A673 (cell line): ENCODE results near the gene CSNK2A1. TPM values are rescaled to one million over a fixed set of nuclear protein-coding genes. Genes with fewer than 3 reads are reported as not detected.

Experiments used
- Bru-seq: library from RNA; stranded (reverse); fragments of 400-500 nt; gene quantifications from one replicate; lab custom pipeline; 2021; lab: Mats Ljungman, UMichigan
- BruChase-seq, 2 experiments: library from RNA; stranded (reverse); fragments of 400-500 nt; gene quantifications; one replicate each; lab custom pipeline; 2021; lab: Mats Ljungman, UMichigan
- BruUV-seq: library from RNA; stranded (reverse); fragments of 400-500 nt; replicated peaks from 2 replicates; lab custom pipeline; 2021; lab: Mats Ljungman, UMichigan
- CTCF ChIA-PET: fragments of 300-600 bp; sonication (Branson Sonifier 250); formaldehyde crosslinking; loops from one replicate; lab custom pipeline; 2022; ENCODE audit warnings: antibody characterized with exemption; lab: Charles Lee
- POLR2A ChIA-PET: fragments of 300-600 bp; sonication (Branson Sonifier 250); formaldehyde crosslinking; loops from one replicate; lab custom pipeline; 2022; ENCODE audit warnings: antibody characterized with exemption; ENCODE audit not compliant: low non-redundant PET; lab: Charles Lee
- DNase-seq: peaks from one replicate; pipeline ENCODE4 v3.0.0-alpha.2; 2015; ENCODE audit warnings: low spot score
- H3K27ac ChIP-seq: fragments of 200-600 bp; sonication (generic); 2 replicates; pipeline ENCODE4 v1.5.1; 2016; ENCODE audit warnings: mixed run types, low read depth, mild to moderate bottlenecking, mixed read lengths, antibody characterized with exemption, low read length; ENCODE audit not compliant: poor library complexity, severe bottlenecking
- H3K27me3 ChIP-seq: fragments of 200-600 bp; sonication (generic); replicated peaks from 2 replicates; pipeline ENCODE4 v1.6.1; 2017; ENCODE audit warnings: mixed run types, low read depth, mild to moderate bottlenecking, mixed read lengths, antibody characterized with exemption, low read length; ENCODE audit not compliant: insufficient read depth, poor library complexity
- H3K36me3 ChIP-seq: fragments of 200-600 bp; sonication (generic); 2 replicates; pipeline ENCODE4 v1.6.1; 2016; ENCODE audit warnings: mixed run types, mild to moderate bottlenecking, mixed read lengths, antibody characterized with exemption, low read length; ENCODE audit not compliant: insufficient read depth, poor library complexity, severe bottlenecking
- H3K4me1 ChIP-seq: fragments of 200-600 bp; sonication (generic); 2 replicates; pipeline ENCODE4 v1.6.1; 2017; ENCODE audit warnings: mixed run types, mild to moderate bottlenecking, mixed read lengths, antibody characterized with exemption, low read length; ENCODE audit not compliant: insufficient read depth, poor library complexity, severe bottlenecking
- H3K4me3 ChIP-seq: fragments of 200-600 bp; sonication (generic); 2 replicates; pipeline ENCODE4 v1.5.1; 2016; ENCODE audit warnings: low read depth, mixed run types, mild to moderate bottlenecking, mixed read lengths, low read length; ENCODE audit not compliant: poor library complexity, severe bottlenecking
- H3K9me3 ChIP-seq: fragments of 200-600 bp; sonication (generic); 2 replicates; pipeline ENCODE4 v1.6.1; 2016; ENCODE audit warnings: mixed run types, low read depth, mild to moderate bottlenecking, mixed read lengths, antibody characterized with exemption, low read length; ENCODE audit not compliant: poor library complexity, severe bottlenecking
- EZH2 ChIP-seq: fragments of 200-600 bp; sonication (generic); IDR thresholded peaks from 2 replicates; pipeline ENCODE4 v1.6.1; 2017; ENCODE audit warnings: borderline replicate concordance, low read depth, mild to moderate bottlenecking, mixed read lengths, antibody characterized with exemption, low read length; ENCODE audit not compliant: poor library complexity, severe bottlenecking
- intact Hi-C: fragments of 100-400 bp; cut with micrococcal nuclease; formaldehyde crosslinking; loops from one replicate; pipeline ENCODE4 v1.10.0; 2022; ENCODE audit not compliant: unreplicated experiment
- long read RNA-seq: library from polyadenylated mRNA; stranded (forward); transcript quantifications from one replicate; pipeline ENCODE4 v2.0.0, GENCODE V29; 2022
- total RNA-seq: library from RNA; stranded (reverse); gene quantifications from 2 replicates; pipeline ENCODE4 v1.2.3, GENCODE V29; 2021
- TF ChIP-seq, protein P1 (sequence below): fragments of 300-800, 200-600 bp; sonication (generic); conservative IDR thresholded peaks from 2 replicates; pipeline ENCODE4 v1.5.1; 2017; ENCODE audit warnings: low read depth, mild to moderate bottlenecking, antibody characterized with exemption, low read length, moderate library complexity, mixed read lengths

Gene CSNK2A1
- total RNA-seq (233 and 240 TPM in 2 replicates), Bru-seq, nascent RNA (percentile 95 among the genes with signal in this experiment), BruChase-seq, experiment 1, labeled RNA remaining after a 2-hour chase (percentile 95 among the genes with signal in this experiment), BruChase-seq, experiment 2, labeled RNA remaining after a 6-hour chase (percentile 96 among the genes with signal in this experiment)
- long read RNA-seq, full-length matches to known transcripts = 266 of 313 reads
- long read RNA-seq, partial matches to known transcripts = 7 of 313 reads
- long read RNA-seq, other reads (novel, unspliced or antisense) = 40 of 313 reads

DNA sequence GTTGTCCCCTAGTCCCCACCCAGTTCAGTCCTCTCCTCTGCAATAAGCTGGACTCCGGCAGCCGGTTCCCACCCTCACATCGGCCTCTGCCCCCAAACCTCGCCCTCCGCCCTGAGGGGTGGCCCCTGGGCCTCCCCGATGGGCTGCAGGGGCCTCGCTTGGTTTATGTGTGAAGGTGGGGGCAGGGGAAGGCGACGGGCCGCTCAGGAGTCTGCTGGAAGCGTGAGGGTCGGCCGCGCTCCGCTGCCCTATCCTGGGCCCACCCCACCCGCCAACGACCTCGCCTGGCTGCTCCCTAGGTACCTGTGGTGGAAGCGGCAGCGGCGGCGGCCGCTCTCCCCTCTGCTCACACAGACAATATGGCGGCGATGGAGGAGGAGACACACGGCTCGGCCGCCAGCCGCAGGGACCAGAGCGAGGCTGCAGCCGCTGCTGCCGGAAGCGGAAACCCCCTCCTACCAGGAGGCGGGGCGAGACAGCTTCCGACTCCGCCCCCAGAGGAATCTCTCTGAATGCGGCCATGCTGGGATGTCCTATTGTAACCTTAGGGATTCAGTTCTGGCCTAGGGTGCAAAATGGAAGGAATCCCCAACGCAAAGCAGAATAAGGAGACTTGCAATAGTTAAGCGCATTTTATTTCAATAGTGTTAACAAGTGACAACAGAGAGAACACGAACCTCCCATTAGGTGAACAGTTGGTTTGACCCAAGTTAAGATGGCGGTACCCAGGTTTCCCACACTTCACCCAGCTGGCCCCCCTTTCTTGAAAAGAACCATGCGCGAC lies at the start of gene CSNK2A1:
CSNK2A1 (minus strand) TSS at position 422 of the 784 bp plus-strand sequence. CDS start 35,239 bp downstream, outside the sequence.
- DNase-seq = peak; percentile 97
- TF ChIP-seq, protein P1, sequence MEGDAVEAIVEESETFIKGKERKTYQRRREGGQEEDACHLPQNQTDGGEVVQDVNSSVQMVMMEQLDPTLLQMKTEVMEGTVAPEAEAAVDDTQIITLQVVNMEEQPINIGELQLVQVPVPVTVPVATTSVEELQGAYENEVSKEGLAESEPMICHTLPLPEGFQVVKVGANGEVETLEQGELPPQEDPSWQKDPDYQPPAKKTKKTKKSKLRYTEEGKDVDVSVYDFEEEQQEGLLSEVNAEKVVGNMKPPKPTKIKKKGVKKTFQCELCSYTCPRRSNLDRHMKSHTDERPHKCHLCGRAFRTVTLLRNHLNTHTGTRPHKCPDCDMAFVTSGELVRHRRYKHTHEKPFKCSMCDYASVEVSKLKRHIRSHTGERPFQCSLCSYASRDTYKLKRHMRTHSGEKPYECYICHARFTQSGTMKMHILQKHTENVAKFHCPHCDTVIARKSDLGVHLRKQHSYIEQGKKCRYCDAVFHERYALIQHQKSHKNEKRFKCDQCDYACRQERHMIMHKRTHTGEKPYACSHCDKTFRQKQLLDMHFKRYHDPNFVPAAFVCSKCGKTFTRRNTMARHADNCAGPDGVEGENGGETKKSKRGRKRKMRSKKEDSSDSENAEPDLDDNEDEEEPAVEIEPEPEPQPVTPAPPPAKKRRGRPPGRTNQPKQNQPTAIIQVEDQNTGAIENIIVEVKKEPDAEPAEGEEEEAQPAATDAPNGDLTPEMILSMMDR = no peak
- no peak for TF ChIP-seq EZH2
- Histone ChIP-seq H3K9me3 (peaks cover 24% of the 10 kb centered on the region), H3K4me1 (no peaks in the 10 kb centered on the region), H3K27ac (peak within 1 kb of the TSS; percentile 98), H3K4me3 (peak within 1 kb of the TSS; percentile 99), H3K27me3 (no peaks in the 10 kb centered on the region), H3K36me3 (peaks cover 19% of the 10 kb centered on the region)
- CTCF ChIA-PET = interaction anchor here (2.1 kb wide), 1 partner anchor 102 kb away, joined by 5 read pairs; no protein-coding TSS in a partner anchor
- intact Hi-C loops = no loop called here
- POLR2A ChIA-PET = interaction anchor here (0.6 kb wide), 1 partner anchor 90 kb away, joined by 3 read pairs; no protein-coding TSS in a partner anchor
- no TSS peak for BruUV-seq

DNA sequence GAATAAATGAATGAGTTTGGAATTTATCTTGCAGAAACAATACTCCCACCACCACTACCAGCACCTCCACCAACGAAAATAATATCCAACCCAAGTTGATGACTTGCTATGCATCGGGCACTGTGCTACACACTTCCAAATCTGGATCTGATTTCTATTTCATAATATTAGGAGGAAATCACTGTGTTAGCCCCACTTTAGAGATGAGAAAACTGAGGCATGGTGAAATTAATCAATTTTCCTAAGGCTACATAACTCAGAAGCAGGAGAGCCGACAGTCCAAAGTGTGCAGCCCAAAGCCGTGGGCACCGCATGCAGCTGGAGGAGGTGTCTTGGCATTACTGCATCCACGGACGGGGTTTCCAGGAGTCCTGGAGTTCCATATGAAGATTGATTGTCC lies 48.9 kb upstream of the CSNK2A1 start:
- Histone ChIP-seq H3K27me3 (no peaks in the 10 kb centered on the region), H3K36me3 (no peaks in the 10 kb centered on the region), H3K4me1 (no peaks in the 10 kb centered on the region), H3K27ac (no peak overlapping the region), H3K4me3 (no peak overlapping the region), H3K9me3 (no peaks in the 10 kb centered on the region)
- POLR2A ChIA-PET = no interaction called here
- no peak for DNase-seq
- BruUV-seq = no TSS peak
- CTCF ChIA-PET = no interaction called here
- intact Hi-C loops = no loop called here
- TF ChIP-seq, protein P1 = no peak
- TF ChIP-seq EZH2 = no peak

DNA sequence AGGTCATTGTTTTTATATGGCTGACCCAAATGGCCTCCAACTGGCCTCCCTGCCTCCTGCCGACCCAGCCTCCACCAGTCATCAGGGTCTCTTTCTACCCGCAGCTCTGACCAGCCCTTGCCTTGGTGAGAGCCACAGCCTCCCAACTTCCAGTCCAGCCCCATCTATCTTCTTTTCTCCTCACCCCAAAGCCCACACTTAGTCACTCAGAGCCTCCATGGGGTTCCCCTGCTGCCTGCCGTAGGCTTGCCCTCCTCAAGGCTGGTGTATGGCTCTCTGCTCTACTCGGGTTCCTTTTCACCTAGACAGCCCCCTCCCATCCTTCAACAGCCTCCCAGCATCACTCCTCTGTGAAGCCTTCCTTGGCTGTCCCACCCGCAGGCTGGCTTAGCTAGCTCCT lies 48.4 kb upstream of the CSNK2A1 start:
- Histone ChIP-seq H3K27me3 (no peaks in the 10 kb centered on the region), H3K36me3 (no peaks in the 10 kb centered on the region), H3K27ac (no peak overlapping the region), H3K4me1 (no peaks in the 10 kb centered on the region), H3K4me3 (no peak overlapping the region), H3K9me3 (no peaks in the 10 kb centered on the region)
- DNase-seq = no peak
- POLR2A ChIA-PET = no interaction called here
- intact Hi-C loops = no loop called here
- BruUV-seq = no TSS peak
- CTCF ChIA-PET = no interaction called here
- TF ChIP-seq, protein P1 = no peak
- TF ChIP-seq EZH2 = no peak
